Measurements from ENCODE around the gene CARS1.

GRCh38 chr11:2995031-2995561 lies 62.1 kb downstream of the CARS1 start:
- peak in 1 of 2 experiments; percentile 44; a peak in 2 of 4 replicates for TF ChIP-seq CTCF (conservative IDR thresholded peaks at IDR 0.05; ENCODE audit: low read depth in 2 of 2)
- TF ChIP-seq EZH2 (IDR thresholded peaks at IDR 0.05; ENCODE audit: low read depth, unreplicated experiment), result no peak
- no peak for TF ChIP-seq POLR2AphosphoS5 (IDR thresholded peaks at IDR 0.05; ENCODE audit: low read depth)
- TF ChIP-seq EZH2phosphoT487 (IDR thresholded peaks at IDR 0.05; ENCODE audit: unreplicated experiment), result no peak
- no peak for TF ChIP-seq CREB1 (CRISPR knock-in tag; IDR thresholded peaks at IDR 0.05; ENCODE audit: low read depth)
- TF ChIP-seq NANOG (IDR thresholded peaks at IDR 0.05; ENCODE audit: borderline replicate concordance), result no peak
- TF ChIP-seq REST (IDR thresholded peaks at IDR 0.05; ENCODE audit: unreplicated experiment), result no peak
- no peak for TF ChIP-seq JUNB (IDR thresholded peaks at IDR 0.05; ENCODE audit: unreplicated experiment)
- TF ChIP-seq ZNF462 (CRISPR knock-in tag; IDR thresholded peaks at IDR 0.05), result no peak
- no peak for TF ChIP-seq ZNF331 (CRISPR knock-in tag; IDR thresholded peaks at IDR 0.05; ENCODE audit: low read depth)
- TF ChIP-seq ETS1 (IDR thresholded peaks at IDR 0.05), result no peak

Data from GM23338 (cell line).